ENCODE measurements around the gene KLHL29. TPM values are rescaled to one million over a fixed set of nuclear protein-coding genes. Genes with fewer than 3 reads are reported as not detected.
A peak's percentile ranks its signal among the peaks of the same experiment; 100 is the strongest.

KLHL29 gene
- polyA plus RNA-seq, 1 donor from 2014 or later: 42.4 TPM

DNA sequence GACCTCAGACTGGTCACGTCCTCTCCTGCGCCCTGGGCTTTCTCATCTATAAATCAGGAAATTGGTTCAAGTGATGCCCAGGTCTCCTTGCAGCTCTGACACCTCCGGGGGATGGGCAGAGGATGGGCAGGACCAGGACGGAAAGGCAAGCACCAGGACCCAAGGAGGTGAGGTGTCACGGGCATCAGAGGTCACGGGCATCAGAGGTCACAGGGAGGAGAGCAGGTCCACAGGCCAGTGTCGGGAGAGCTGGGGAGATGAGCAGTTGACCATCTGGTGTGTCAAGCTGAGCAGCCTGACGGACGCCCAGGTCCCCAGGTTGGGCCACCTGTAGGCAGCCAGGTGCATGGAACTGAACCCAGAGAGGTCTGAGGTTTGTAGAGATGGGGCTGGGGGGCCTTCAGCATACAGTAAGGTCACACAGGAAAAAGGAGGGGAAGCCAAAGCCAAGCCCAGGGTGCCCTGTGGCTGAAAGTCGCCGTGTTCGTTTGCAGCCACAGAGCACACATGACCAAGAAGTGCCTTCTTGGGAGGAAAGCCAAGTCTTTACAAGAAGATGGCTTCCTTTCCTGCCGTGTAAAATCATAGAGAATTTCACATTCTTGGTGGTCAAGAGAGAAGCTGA, 301.5 kb downstream of the KLHL29 start:
- Histone ChIP-seq H3K9ac (ENCODE audit: low read length) (no peak overlapping the region), H3K79me2 (replicated peaks; ENCODE audit: insufficient read depth, low read length) (no peaks in the 10 kb centered on the region), H3K9me2 (ENCODE audit: insufficient read depth, low read length) (no peaks in the 10 kb centered on the region), H3K27me3 (ENCODE audit: insufficient read depth, low read depth, low read length) (no peaks in the 10 kb centered on the region), H3K27ac (ENCODE audit: low read length) (no peak overlapping the region), H2AFZ (ENCODE audit: low read depth, low read length) (no peak overlapping the region), H3K36me3 (ENCODE audit: insufficient read depth, low read length) (peaks cover 4% of the 10 kb centered on the region), H3K9me3 (ENCODE audit: low read length) (no peaks in the 10 kb centered on the region), H3F3A (ENCODE audit: insufficient read depth, low read length, poor library complexity, severe bottlenecking) (no peaks in the 10 kb centered on the region), H4K20me1 (ENCODE audit: insufficient read depth) (no peaks in the 10 kb centered on the region), H3K4me3 (ENCODE audit: low read length) (no peak overlapping the region), H3K4me2 (ENCODE audit: low read length) (no peak overlapping the region)
- TF ChIP-seq MXI1 (conservative IDR thresholded peaks at IDR 0.05; ENCODE audit: poor library complexity, severe bottlenecking) (no peak), EZH2 (IDR thresholded peaks at IDR 0.05; ENCODE audit: borderline replicate concordance, insufficient read depth, low read length, poor library complexity, severe bottlenecking) (no peak), RAD21 (conservative IDR thresholded peaks at IDR 0.05) (no peak)

GRCh38 chr2:23687214-23687613, 302.2 kb downstream of the KLHL29 start:
- Histone ChIP-seq H3K9ac (ENCODE audit: low read length) (no peak overlapping the region), H3K4me3 (ENCODE audit: low read length) (no peak overlapping the region), H3K4me2 (ENCODE audit: low read length) (no peak overlapping the region), H3K9me3 (ENCODE audit: low read length) (no peaks in the 10 kb centered on the region), H3K79me2 (replicated peaks; ENCODE audit: insufficient read depth, low read length) (no peaks in the 10 kb centered on the region), H3F3A (ENCODE audit: insufficient read depth, low read length, poor library complexity, severe bottlenecking) (no peaks in the 10 kb centered on the region), H3K27ac (ENCODE audit: low read length) (no peak overlapping the region), H2AFZ (ENCODE audit: low read depth, low read length) (no peak overlapping the region), H4K20me1 (ENCODE audit: insufficient read depth) (no peaks in the 10 kb centered on the region), H3K9me2 (ENCODE audit: insufficient read depth, low read length) (no peaks in the 10 kb centered on the region), H3K36me3 (ENCODE audit: insufficient read depth, low read length) (peaks cover 4% of the 10 kb centered on the region), H3K27me3 (ENCODE audit: insufficient read depth, low read depth, low read length) (no peaks in the 10 kb centered on the region)
- TF ChIP-seq, protein P1, sequence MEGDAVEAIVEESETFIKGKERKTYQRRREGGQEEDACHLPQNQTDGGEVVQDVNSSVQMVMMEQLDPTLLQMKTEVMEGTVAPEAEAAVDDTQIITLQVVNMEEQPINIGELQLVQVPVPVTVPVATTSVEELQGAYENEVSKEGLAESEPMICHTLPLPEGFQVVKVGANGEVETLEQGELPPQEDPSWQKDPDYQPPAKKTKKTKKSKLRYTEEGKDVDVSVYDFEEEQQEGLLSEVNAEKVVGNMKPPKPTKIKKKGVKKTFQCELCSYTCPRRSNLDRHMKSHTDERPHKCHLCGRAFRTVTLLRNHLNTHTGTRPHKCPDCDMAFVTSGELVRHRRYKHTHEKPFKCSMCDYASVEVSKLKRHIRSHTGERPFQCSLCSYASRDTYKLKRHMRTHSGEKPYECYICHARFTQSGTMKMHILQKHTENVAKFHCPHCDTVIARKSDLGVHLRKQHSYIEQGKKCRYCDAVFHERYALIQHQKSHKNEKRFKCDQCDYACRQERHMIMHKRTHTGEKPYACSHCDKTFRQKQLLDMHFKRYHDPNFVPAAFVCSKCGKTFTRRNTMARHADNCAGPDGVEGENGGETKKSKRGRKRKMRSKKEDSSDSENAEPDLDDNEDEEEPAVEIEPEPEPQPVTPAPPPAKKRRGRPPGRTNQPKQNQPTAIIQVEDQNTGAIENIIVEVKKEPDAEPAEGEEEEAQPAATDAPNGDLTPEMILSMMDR (IDR thresholded peaks at IDR 0.05; ENCODE audit: poor library complexity, severe bottlenecking): no peak
- TF ChIP-seq POLR2AphosphoS5 (IDR thresholded peaks at IDR 0.05): peak; percentile 5

- no peaks in the 10 kb centered on the region for H3F3A ChIP-seq (ENCODE audit: insufficient read depth, low read length, poor library complexity, severe bottlenecking)
- H3K9me2 ChIP-seq (ENCODE audit: insufficient read depth, low read length): no peaks in the 10 kb centered on the region
- peaks cover 4% of the 10 kb centered on the region for H3K36me3 ChIP-seq (ENCODE audit: insufficient read depth, low read length)
- H3K9ac ChIP-seq (ENCODE audit: low read length): no peak overlapping the region
- H2AFZ ChIP-seq (ENCODE audit: low read depth, low read length): no peak overlapping the region
- H3K27ac ChIP-seq (ENCODE audit: low read length): no peak overlapping the region
- H4K20me1 ChIP-seq (ENCODE audit: insufficient read depth): no peaks in the 10 kb centered on the region
- H3K27me3 ChIP-seq (ENCODE audit: insufficient read depth, low read depth, low read length): no peaks in the 10 kb centered on the region
- no peaks in the 10 kb centered on the region for H3K9me3 ChIP-seq (ENCODE audit: low read length)
- no peaks in the 10 kb centered on the region for H3K79me2 ChIP-seq (replicated peaks; ENCODE audit: insufficient read depth, low read length)
- no peak overlapping the region for H3K4me2 ChIP-seq (ENCODE audit: low read length)
- TF ChIP-seq EZH2 (IDR thresholded peaks at IDR 0.05; ENCODE audit: borderline replicate concordance, insufficient read depth, low read length, poor library complexity, severe bottlenecking) (no peak), REST (IDR thresholded peaks at IDR 0.05; ENCODE audit: borderline replicate concordance) (no peak), RAD21 (conservative IDR thresholded peaks at IDR 0.05) (no peak), EP300 (conservative IDR thresholded peaks at IDR 0.05; ENCODE audit: poor library complexity, severe bottlenecking) (no peak), TAF1 (IDR thresholded peaks at IDR 0.05; ENCODE audit: low read depth) (no peak), MXI1 (conservative IDR thresholded peaks at IDR 0.05; ENCODE audit: poor library complexity, severe bottlenecking) (no peak), POLR2AphosphoS5 (IDR thresholded peaks at IDR 0.05) (no peak), SMC3 (conservative IDR thresholded peaks at IDR 0.05; ENCODE audit: poor library complexity) (no peak)
- TF ChIP-seq, protein P1 (IDR thresholded peaks at IDR 0.05; ENCODE audit: poor library complexity, severe bottlenecking): no peak
- no peak overlapping the region for H3K4me3 ChIP-seq (ENCODE audit: low read length)
These were observed 302.7 kb downstream of the KLHL29 start for GRCh38 chr2:23687713-23688112.
